ENCODE data around the gene SIRT6. TPM values are rescaled to one million over a fixed set of nuclear protein-coding genes. Genes with fewer than 3 reads are reported as not detected.
"Not testable (repeated sequence)": the region's sequence is repeated elsewhere in the genome, so short reads cannot be mapped to it uniquely, and the experiment has no call there.

Gene SIRT6
- total RNA-seq, 2 donors from 2014 or later = 21.7 to 30.9 TPM

GRCh38 chr19:4227771-4228170, 45.4 kb upstream of the SIRT6 start:
- no peak for ATAC-seq (ENCODE audit: insufficient number of reproducible peaks, low FRiP score, low read depth)

GRCh38 chr19:4225885-4226284, 43.5 kb upstream of the SIRT6 start:
- ATAC-seq (ENCODE audit: insufficient number of reproducible peaks, low FRiP score, low read depth) = no peak
- no peak overlapping the region for H3K4me3 ChIP-seq
- no peak overlapping the region for H3K27ac ChIP-seq

More at GRCh38 chr19:4227771-4228170, 45.4 kb upstream of the SIRT6 start:
- DNase-seq (ENCODE audit: low spot score) = no peak
- H3K27ac ChIP-seq = no peak overlapping the region
- no peaks in the 10 kb centered on the region for H3K9me3 ChIP-seq
- no peak for TF ChIP-seq CTCF (IDR thresholded peaks at IDR 0.05)
- H3K4me1 ChIP-seq (ENCODE audit: control insufficient read depth in 1 of 2, low read depth in 2 of 2) = peaks cover 0 to 3% of the 10 kb centered on the region in 2 donors
- no peaks in the 10 kb centered on the region for H3K36me3 ChIP-seq
- no peak overlapping the region for H3K4me3 ChIP-seq
- H3K27me3 ChIP-seq (replicated peaks; ENCODE audit: insufficient read depth) = no peaks in the 10 kb centered on the region

GRCh38 chr19:4224470-4224869, 42.1 kb upstream of the SIRT6 start:
- H3K4me3 ChIP-seq = no peak overlapping the region
- H3K27me3 ChIP-seq (replicated peaks; ENCODE audit: insufficient read depth) = no peaks in the 10 kb centered on the region
- DNase-seq (ENCODE audit: low spot score) = no peak
- H3K36me3 ChIP-seq = no peaks in the 10 kb centered on the region
- H3K9me3 ChIP-seq = no peaks in the 10 kb centered on the region
- TF ChIP-seq CTCF (IDR thresholded peaks at IDR 0.05) = no peak
- peaks cover 0 to 3% of the 10 kb centered on the region in 2 donors for H3K4me1 ChIP-seq (ENCODE audit: control insufficient read depth in 1 of 2, low read depth in 2 of 2)
- H3K27ac ChIP-seq = no peak overlapping the region
- ATAC-seq (ENCODE audit: insufficient number of reproducible peaks, low FRiP score, low read depth) = no peak

More at GRCh38 chr19:4225885-4226284, 43.5 kb upstream of the SIRT6 start:
- no peak for TF ChIP-seq CTCF (IDR thresholded peaks at IDR 0.05)
- Histone ChIP-seq H3K9me3 (no peaks in the 10 kb centered on the region), H3K4me1 (ENCODE audit: control insufficient read depth in 1 of 2, low read depth in 2 of 2) (peaks cover 0 to 3% of the 10 kb centered on the region in 2 donors), H3K36me3 (no peaks in the 10 kb centered on the region), H3K27me3 (replicated peaks; ENCODE audit: insufficient read depth) (no peaks in the 10 kb centered on the region)
- no peak for DNase-seq (ENCODE audit: low spot score)

- Histone ChIP-seq H3K9me3 (no peaks in the 10 kb centered on the region), H3K4me3 (no peak overlapping the region), H3K27me3 (replicated peaks; ENCODE audit: insufficient read depth) (no peaks in the 10 kb centered on the region), H3K4me1 (ENCODE audit: control insufficient read depth in 1 of 2, low read depth in 2 of 2) (no peaks in the 10 kb centered on the region), H3K36me3 (no peaks in the 10 kb centered on the region), H3K27ac (no peak overlapping the region)
- no peak for TF ChIP-seq CTCF (IDR thresholded peaks at IDR 0.05)
- DNase-seq (ENCODE audit: low spot score) = no peak
- ATAC-seq (ENCODE audit: insufficient number of reproducible peaks, low FRiP score, low read depth) = no peak
Observed at GRCh38 chr19:4220188-4220587, 37.8 kb upstream of the SIRT6 start.

GRCh38 chr19:4218523-4218922, 36.2 kb upstream of the SIRT6 start:
- not testable (repeated sequence) for H3K27me3 ChIP-seq (replicated peaks; ENCODE audit: insufficient read depth); ATAC-seq (ENCODE audit: insufficient number of reproducible peaks, low FRiP score, low read depth); H3K27ac ChIP-seq; DNase-seq (ENCODE audit: low spot score); H3K4me3 ChIP-seq; H3K4me1 ChIP-seq (ENCODE audit: control insufficient read depth in 1 of 2, low read depth in 2 of 2); H3K36me3 ChIP-seq; H3K9me3 ChIP-seq

Measured in thoracic aorta (tissue), 2 donors.